HG03575 (cell line): ENCODE results near the gene CNTN3.

Source experiments
- ATAC-seq: cut with Tn5 transposase; IDR thresholded peaks from one replicate; pipeline ENCODE4 v1.9.1; 2021; ENCODE audit not compliant: unreplicated experiment, insufficient number of reproducible peaks, low FRiP score; ENCODE audit errors: extremely low read depth

The CNTN3 gene

DNA sequence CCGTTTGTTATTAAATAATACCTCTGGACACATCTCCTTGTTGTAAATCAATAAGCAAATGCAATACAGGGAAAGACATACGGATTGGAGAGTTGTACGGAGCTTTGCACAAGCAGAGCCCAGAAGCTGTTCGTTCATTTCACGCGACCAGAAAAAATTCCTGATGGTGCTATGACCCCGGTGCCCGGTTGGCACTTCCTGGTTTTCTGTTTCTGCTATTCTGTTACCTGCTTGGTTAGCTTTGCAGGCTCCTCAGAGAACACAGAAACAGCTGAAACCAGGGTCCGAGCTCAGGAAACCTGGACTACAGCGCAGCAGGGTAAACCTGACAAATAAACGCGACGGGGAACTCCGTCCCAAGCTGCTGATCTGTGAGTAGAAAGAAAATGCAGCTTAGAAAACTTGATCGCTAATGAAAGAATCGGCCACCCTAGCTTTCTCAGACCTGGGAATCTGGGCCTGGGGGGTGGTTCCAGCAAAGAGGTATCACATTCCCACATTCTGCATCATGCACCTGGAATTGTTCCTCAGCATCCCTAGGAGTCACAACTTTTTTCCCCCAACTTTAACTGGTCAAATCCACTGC, 845 bp downstream of the CNTN3 start:
- ATAC-seq = no peak

DNA sequence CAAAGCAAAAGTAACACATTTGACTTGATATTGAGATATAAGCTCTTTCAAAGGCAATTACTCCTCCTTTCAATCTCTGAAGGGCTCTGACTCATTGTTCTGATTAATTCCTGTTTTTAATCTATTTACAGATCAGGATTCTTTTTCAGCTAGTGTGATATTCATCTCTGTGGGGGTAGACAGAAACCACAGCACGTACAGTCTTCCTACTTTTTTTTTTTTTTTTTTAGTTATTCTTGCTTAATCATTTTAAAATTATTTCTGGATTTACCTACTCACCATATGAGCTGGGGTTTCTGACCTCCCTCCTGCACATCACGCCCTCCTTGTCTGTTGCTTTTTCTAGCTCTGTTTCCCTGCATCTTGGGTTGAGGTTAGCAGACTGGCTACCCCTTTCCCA, 1.4 kb downstream of the CNTN3 start:
- no peak for ATAC-seq

DNA sequence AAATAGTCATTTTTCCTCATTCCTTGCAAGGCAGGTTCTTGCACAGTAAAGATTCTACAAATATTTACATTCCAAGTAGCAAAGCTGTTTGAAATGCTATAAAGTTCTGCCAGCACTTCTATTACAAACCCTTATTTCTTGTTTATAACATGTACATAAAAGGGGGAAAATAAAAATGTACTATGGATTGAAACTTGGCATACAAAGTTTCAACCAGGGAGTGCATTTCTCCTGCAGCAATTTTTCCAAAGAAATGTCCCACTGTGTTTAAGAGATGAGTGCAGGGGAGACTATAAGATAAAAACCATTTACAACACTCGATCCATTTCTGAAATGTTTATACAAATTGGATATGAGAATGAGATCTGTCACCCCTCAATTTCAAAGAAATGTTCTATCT, 3.3 kb downstream of the CNTN3 start:
- no peak for ATAC-seq

DNA sequence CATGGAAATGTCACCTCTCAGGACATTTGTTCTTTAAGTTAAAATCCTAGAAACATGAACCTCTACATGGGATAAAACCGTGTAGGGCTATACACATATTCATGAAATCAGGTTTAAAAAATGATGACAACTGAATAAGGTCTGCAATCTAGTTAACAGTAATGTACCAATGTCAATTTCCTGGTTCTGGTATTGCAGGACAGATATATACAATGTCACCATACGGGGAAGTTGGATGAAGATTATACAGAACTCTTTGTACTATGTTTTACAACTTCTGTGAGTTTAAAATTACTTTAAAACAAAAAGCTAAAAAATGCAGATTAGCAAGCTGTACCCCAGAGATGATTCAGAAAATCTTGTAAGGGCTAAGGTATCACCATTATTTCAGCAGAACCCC, 6.7 kb downstream of the CNTN3 start:
- no peak for ATAC-seq

DNA sequence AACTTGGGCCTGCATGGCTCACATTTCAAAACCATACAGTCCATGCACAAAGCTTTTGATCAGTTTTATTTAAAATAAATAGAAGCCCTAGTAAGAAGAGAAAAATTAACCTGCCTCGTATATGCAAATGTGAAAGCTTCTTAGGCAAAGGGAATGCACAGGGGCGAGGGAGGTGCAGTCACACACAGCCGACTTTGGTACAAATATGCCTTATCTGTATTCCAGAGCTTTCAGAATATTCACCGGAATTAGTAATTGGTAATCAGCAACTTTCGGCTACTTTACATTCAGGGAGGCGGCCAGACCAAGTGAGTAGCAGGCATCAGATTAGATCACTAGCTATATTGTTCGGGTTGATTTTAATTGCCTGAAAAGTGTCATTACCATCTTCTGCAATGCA, 7.5 kb downstream of the CNTN3 start:
- ATAC-seq = no peak

DNA sequence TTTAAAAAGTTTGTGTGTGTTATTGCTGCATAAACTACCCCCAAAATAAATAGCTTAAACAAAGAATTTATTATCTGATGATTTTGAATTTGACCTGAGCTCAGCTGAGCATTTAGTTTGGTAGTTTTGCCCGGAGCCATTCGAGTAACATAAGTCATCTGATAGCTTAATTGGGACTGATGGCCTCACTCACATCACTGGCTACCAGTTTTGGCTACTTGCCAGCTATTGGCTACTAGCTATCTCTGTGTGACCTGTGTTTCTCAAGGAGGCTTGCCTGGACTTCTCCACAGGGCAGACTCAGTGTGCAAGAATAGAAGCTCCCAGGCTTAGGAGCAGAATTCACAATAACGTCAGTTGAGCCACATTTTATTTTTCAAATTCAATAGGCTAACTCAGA, 9.0 kb downstream of the CNTN3 start:
- ATAC-seq = no peak

DNA sequence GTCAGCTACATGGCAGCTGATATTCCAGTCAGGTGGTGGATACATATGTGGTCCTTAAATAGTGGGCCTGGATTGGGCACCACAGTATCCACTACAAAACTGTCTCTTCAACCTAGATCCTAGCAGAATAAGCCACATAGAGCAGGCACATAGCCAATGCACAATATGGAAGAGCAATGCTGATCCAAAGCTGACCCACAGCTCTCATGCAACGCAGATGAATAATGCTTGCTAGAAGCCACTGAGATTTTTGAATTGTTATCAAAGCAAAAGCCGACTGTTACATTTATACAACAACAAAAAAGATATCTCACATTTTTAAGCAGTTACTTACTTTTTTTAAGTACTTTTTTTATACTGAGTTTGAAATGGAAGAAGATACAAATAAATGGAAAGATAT, 11.2 kb downstream of the CNTN3 start:
- no peak for ATAC-seq

DNA sequence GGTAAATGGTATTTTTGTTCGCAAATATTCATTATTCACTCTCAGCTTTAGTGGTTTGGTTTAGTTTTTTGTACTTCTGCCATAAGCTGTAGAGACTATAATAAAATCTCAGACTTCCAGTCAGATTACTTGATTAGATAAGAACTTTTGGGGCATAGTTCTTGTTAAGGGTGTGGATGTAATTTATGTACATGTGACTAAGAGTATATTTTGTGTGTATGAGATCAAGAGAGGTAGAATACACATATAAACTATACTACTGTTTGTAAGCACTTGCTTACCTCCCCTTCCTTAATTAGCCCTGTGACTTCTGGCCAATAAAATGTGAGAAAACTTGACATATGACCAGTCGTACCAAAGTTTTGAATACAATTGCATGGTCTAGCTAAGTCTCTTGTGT, 12.0 kb downstream of the CNTN3 start:
- ATAC-seq = no peak

DNA sequence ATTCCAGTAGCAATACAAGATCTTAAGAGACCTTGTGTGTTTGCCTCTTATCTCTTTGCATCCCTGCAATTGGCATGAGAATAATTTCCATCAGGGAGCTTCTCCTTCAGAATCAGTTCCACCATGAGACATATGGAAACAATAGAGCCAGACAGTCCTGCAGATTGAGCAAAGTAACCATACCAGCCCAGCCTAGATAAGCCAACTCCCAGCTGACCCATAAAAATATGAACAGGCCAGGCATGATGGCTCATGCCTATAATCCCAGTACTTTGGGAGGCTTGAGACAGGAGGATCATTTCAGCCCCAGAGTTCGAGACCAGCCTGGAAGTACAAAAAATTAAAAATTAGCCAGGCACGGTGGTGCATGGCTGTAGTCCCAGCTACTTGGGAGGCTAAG, 12.7 kb downstream of the CNTN3 start:
- ATAC-seq = no peak

DNA sequence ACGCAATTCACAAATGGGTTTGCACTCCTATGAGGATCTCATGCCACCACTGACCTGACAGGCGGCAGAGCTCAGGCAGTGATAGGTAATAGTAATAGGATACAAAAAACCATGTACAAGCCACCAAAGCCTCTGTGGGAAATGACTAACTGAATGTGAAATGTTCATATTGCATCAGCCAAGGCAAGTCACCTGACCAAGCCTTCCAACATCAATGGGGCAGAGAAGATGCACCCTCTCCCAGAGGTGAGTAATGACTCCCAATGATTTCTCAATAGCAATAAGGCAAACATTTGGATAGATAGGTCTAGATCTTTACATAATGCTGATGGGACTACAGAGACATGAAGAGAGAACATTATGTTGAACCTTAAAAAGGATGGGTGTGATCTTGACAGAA, 14.9 kb downstream of the CNTN3 start:
- no peak for ATAC-seq

DNA sequence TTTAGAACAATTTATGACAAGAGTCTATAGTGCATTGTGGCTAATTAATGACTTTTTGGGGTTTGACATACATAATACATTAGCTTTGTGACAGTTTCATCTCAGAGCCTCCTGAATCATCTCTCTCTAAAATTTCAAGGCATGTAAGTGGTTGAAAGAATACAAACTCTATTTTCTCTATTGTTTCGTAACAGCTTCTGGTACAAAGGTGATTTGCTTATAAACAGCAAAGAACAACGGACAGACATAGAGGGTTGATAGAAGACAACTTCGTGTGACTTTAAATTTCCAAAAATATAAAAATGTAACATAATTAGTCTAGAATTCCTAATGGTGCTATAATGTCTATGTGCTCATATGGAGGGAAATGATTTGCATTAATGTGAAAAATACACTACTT, 21.3 kb downstream of the CNTN3 start:
- ATAC-seq = no peak

DNA sequence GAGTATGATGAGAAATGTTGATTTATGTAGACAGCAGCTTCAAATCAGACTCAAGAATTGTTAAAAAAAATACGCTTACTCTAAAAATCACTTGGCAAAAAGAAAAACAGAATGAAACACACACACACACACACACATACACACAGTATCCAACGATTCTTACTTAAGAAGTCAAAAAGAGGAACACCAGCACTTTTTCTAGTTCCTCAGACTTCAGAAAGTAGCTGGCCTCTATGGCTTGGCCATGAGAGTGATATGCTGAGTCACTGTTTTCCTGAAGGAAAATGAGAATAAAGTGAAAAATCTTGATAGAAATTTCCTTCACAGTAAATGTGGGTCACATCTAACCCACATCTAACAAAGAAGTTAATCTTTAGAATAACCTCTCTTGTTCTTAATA, 22.1 kb downstream of the CNTN3 start:
- no peak for ATAC-seq

DNA sequence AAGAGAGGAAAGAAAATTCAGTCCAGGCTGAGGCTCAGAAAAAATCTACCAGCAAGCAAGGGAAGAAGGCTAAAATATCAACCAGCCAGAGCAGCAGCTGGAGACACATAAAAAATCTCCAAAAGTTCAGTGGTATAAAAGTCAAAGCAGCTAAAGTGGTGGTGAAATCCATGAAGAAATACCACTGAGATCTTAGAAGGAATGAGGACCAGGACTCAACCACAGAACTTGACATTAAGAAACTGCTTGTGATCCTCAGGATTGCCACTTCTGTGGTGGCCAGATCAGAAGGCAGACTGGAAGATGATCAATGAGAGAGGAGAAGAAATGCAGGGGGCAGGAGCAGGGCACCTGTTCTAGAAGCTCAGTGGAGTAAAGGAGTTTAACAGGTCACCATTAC, 22.5 kb downstream of the CNTN3 start:
- no peak for ATAC-seq

DNA sequence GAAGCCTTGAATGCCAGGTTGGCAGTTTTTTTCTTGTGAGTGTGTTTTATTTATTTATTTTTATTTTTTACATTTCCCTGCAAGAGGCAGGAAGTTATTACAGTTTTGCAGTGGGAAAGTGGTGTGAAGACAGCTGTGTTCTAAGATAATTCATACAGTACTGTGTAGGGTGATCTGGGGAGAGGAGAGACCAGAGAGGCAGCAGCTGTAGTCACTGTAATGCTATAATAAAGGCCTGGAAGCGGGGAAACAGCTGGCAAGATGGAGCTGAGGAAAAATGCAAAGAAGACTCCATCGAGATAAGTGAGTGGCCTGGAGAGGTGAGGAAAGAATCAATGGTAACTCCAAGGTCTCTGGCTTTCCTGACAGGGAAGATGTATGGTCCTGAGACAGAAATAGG, 23.1 kb downstream of the CNTN3 start:
- ATAC-seq = no peak

DNA sequence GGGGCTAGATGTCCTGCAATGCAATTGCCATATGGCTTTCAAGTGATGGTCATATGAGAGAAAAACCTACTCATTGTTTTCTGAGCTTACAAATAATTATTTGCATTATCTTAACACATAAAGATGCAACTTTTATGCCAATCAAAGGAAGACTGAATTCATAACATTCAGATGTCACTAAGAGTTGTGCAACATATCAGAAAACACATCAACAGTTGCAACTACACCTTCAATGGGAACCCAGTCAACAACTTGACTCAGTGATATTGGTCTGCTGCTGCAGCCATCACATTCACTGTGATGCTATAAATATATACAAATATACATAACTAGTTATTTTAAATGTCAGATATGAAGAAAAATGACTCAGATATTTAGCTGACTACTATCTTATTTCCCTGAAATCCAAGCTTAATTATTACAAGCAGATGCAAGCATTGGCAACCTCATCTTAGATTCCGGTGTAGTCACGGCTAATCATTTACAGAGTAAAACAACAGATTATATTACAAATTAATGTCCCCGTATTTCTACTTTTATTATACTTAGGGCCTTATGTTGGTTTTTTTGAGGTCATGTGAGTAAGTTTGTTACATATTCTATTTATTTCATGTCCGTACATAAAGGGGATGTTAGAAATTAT, 23.7 kb downstream of the CNTN3 start:
- ATAC-seq = no peak

DNA sequence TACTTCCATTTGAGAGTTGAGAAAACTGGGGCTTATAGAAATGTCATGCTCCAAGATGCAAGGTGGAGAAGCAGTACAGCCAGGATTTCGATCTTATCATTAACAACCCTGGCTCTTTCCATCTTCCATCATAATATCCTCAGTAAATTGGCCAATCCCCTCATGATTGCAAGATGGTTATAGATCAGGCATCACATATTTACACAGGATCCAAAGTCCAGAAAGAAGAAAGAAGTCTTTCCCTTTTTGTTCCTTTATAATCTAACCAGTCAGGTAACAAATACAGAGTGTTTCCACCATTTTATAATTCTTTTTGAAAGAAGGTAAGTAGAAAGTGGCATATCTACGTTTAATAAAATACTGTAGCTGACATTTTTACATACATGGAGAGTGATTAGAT, 29.7 kb downstream of the CNTN3 start:
- ATAC-seq = no peak

DNA sequence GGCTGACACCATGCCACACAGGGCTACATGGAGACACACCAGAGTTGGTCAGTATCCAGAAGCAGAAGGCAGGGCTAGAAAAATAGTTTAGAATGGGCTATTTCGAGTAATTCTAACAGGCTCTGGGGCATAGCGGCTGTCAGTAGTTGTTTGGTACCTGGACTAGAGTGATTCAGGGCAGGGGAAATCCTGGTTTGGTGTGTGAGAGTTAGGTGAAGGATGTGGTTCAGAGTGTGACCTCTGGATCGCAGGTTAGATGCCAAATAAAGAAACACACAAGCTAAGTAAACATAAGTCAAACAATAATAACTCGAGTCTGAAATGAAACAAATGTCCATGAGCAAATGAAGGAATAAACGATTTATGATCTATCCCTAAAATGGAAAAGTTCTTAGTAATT, 31.5 kb downstream of the CNTN3 start:
- no peak for ATAC-seq

DNA sequence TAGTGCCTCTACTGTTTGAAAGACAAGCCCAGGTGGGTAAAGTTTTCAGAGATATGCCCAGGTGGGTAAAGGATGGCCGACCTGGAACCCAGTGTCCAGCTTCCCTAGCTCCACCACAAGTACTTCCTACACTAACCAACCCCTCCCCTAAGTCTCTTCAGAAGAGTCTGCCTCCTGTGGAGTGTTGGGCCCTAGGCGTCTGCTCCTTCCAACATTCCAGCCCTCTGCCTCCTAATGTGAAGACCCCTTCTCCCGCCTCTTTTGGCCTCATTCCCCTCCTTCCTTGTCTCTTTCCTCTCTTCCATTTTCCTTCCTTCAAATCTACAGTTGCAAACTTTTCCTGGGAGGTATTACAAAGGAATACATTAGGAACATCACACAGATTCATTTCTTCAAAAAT, 38.6 kb downstream of the CNTN3 start:
- no peak for ATAC-seq

DNA sequence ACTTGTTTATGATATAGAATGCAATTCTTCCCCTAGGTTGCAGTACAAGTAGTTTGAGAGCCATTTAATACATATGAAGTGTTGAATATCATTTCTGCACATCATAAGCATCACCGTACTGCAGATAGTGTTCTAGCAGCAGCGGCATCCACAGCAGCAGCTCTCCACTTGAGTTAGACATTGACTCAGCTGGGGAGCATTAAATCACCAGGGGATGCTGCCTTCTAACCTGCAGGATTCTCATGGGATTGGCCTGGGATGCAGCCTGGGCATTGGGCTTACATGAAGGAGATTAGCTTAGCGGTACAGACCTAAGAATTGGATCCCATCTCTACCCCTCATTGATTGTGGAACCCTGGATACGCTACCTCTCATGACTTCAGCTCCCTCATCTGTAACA, 43.3 kb downstream of the CNTN3 start:
- ATAC-seq = no peak
